HG03064 (cell line): Measurements from ENCODE around the gene STAT3.
A peak's percentile ranks its signal among the peaks of the same experiment; 100 is the strongest.
"Not testable (repeated sequence)": the region's sequence is repeated elsewhere in the genome, so short reads cannot be mapped to it uniquely, and the experiment has no call there.

Experiments
- ATAC-seq: cut with Tn5 transposase; IDR thresholded peaks from one replicate; pipeline ENCODE4 v1.9.1; 2021; ENCODE audit warnings: low read depth; ENCODE audit not compliant: unreplicated experiment

The STAT3 gene

DNA sequence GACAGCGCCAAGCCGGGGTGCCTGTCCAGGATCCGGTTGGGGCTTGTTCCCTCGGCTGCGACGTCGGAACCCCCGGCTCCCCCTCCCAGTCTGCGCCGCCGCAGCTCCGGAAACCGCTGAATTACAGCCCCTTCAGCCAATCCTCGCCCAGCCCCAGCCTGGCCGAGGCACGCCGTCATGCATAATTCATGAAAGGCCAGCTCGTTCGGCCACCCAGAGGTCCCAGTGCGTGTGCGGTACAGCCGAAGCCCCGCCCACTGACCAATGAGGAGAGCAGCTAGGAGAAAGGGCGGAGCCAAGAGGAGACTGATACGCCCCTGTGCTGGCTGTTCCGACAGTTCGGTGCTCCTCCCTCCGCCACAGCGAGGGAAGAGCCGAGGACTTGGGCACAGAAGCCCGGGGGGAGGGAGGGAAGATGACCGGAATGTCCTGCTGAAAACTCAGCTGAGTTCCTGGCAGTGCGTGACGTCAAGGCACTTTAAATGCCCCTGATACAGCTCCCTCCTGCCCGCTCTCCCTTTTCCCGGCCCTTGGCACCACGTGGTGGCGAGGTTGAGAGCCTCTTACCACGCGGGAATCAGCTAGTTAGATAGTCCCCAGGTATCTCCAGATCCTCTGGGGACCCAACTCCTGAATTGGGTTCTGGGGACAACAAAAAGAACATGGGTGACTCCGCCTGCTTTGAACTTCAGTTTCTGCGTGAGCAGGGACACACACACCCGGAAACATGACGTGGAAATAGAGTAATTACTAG, at the start of gene STAT3:
Gene STAT3 (minus strand): TSS at position 62 of the 754 bp plus-strand sequence. CDS start 39,926 bp downstream, outside the sequence.
- ATAC-seq = peak; percentile 81

DNA sequence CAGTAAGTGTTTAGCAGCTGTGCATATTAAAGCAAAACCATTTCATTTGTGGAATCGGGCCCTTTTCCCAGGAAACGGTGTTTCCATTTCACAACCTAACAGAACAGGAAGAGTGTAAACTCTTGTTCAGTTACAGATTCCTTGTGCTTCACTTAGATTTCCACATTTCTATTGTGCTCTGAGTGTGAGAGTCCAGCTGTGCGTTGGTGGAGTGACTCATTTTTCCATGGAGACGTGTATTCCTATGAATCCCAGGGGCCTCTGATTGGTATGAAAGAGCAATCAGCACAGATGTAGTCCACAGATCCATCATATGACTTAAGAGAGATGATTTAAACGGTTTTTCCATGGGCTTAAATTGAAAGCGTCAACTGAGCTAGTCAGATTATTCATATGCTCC, 48.1 kb upstream of the STAT3 start:
- ATAC-seq = no peak

DNA sequence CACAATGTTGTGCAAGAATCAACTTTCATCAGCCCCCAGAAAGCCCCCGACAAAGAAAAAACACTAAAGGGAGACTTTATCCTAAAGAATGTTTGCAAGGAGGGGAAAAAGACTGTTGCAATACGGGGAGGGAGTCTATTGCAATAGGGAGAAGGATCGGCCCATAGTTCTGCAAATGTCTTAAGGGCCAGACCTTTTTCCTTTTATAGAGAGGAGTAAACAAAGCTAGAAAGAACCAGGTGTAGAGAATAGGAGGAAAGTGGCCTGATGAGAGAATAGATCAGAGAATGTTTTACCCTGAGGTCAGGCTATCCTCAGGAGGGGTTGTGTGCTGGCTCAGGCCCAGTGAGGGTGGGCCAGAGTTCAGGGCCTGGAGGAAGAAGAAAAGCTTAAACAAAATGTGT, 43.5 kb upstream of the STAT3 start:
- ATAC-seq = no peak

DNA sequence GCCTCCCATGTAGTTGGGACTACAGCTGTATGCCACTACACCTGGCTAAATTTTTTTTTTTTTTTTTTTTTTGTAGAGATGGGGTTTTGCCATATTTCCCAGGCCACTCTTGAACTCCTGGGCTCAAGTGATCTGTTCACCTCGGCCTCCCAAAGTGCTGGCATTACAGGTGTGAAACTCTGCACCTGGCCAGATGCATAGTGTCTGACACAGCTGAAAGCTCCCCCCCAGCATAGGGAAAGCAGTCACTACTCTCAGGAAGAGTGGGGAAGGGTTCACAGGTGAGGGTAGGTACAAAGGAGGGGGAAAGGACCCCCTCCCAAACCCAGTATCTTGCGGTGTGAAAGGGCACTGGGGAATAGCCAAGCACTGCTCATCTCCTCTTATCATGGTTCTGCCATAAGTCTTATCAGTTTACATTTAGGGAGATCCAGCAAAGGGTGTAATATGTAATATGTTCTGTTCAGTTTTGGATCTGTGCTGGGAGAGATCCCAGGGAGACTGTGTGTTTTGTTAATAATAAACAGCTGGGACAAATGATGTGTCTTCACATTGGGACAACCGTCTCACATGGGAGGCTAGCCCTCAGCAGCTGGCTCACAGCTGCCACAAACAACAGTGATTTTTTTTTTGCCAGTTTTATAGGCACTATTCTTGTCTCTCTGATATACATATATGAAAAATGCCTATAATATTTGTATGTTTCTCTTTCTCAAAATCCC, 41.6 kb upstream of the STAT3 start:
- no peak for ATAC-seq

DNA sequence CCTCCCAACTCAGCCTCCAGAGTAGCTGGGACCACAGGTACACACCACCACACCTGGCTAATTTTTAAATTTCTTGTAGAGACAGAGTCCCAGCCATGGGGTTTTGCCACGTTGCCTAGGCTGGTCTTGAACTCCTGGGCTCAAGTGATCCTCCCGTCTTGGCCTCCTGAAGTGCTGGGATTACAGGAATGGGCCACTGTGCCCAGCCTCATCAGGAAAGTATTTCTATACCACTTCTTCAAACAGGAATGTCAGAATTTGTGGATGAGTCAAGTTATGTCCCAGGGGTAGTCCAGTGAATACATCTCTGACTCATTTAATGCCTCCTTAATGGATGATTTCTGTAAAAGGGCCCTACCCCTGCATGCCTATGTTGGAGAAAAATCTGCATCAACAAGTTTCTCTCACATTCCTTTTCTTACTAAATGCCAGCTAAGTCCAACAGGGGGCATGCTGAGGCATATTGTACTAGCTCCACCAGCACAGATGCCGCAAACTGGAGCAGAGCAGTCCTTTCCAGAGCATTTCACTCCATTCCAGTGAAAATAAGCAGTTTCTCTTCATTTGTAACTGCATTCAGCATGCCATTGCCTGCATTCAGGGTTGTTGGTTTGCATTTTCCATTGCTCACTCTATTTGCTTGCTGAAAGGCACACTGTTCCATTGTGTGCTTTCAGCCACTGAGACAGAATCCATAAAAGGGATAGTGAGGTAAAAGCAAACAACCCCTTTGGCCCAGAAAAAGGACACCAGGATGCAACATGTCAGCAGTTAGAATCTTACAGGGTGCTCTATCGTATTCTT, 40.1 kb upstream of the STAT3 start:
- ATAC-seq = no peak

DNA sequence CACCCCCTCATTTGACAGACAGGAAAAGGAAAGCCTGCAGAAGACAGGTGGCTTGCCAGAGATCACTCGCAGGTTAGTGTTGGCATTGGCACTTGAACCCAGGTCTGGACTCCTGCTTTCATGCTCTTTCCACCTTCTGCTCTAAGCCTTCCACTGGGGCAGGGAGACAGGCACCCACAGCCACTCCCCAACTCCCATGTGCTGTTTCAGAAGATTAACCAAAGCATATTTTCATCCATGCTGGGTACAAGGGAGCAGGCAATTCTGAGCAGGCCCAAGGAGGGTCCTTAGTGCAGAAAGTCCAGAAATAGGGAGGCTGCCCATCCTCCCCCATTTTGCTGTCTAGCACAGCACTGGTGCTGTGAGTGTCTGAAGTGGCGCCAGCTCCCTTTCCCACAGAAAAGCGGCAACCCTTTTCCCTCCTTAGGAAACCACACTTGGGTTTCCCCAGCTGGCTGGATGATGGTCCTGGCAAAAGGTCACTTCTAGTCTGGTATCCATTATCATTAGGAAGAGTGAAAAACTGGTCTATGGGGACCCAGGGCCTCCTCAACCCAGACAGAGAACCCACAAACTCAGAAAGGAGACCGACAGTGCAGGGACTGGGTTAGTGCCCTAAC, 36.9 kb upstream of the STAT3 start:
- ATAC-seq = no peak

DNA sequence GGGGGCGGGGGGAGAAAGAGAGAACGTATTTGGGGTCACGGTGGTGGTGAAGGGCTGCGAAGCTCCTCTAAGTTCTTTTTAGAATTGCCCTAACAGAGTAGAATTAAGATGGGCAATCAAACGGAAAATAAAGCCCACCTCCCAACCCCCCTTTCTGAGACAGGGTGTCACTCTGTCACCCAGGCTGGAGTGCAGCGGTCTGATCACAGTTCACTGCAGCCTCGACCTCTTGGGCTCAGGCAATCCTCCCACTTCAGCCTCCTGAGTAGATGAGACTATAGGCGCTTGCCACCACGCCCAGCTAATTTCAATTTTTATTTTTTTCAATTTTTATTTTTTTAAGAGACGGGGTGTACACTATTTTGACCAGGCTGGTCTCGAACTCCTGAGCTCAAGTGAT, 35.5 kb upstream of the STAT3 start:
- no peak for ATAC-seq

DNA sequence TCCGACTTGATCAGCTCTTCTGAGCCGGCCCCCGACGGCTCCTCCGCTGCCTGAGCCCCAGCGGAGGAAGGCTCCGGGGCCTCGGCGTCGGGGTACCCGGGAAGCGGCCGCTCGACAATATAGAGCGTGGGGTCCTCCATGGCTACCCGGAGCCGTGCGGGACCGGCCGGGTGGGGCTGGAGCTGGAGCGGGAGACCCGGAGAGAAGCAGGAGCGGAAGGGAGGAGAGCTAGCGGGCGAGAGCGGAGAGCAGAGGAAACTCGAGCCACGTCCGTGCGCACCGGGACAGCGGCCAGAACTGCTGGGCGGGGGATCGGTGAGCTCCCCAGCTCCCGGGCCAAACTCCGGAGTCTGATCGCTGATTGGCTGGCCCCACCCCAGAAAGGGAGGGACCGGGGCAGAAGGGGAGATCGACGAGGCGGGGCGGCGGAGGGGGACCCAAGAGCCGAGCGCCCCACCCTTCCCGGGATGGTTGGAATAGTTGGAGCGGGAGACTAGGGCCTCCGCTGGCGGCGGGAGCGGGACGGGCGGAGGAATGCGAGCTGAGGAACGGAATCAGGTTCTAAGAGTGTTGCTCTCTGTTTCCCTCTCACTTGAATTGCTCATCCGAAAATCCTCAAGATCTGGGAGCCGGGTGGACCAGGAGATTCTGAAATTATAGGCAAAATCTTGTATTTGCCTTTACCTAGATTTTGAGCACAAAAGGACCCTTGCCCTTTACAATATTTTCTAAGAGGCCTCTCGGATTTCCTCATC, 34.9 kb upstream of the STAT3 start, which contains the start of gene CAVIN1:
Gene CAVIN1 (minus strand): TSS at position 299 of the 755 bp plus-strand sequence. CDS start 159 bp downstream, at position 140.
- ATAC-seq = no peak

DNA sequence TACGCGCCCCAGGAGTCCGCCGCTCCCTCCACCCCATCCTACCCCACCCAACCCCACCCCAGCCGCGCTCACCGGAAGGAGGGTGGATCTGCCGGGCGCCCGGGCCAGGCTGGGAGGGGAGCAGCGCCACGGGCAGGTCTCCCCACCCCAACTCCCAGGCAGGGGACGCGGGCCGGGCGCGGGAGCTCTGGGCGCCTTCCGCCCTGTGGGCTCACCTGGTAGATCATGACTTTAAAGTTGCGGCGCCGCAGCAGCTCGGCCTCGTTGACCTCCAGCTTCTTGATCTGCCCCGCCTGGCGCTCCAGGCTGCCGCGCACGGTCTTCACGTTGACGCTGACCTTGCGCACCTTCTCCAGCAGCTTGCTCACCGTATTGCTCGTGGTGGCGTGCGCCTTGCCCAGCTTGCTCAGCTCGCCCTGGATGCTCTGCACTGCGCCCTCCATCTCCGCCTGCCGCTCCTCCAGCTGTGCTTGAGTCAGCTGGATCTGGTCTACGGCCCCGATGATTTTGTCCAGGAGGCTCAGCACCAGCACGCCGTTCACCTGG, 34.2 kb upstream of the STAT3 start:
- ATAC-seq = no peak

DNA sequence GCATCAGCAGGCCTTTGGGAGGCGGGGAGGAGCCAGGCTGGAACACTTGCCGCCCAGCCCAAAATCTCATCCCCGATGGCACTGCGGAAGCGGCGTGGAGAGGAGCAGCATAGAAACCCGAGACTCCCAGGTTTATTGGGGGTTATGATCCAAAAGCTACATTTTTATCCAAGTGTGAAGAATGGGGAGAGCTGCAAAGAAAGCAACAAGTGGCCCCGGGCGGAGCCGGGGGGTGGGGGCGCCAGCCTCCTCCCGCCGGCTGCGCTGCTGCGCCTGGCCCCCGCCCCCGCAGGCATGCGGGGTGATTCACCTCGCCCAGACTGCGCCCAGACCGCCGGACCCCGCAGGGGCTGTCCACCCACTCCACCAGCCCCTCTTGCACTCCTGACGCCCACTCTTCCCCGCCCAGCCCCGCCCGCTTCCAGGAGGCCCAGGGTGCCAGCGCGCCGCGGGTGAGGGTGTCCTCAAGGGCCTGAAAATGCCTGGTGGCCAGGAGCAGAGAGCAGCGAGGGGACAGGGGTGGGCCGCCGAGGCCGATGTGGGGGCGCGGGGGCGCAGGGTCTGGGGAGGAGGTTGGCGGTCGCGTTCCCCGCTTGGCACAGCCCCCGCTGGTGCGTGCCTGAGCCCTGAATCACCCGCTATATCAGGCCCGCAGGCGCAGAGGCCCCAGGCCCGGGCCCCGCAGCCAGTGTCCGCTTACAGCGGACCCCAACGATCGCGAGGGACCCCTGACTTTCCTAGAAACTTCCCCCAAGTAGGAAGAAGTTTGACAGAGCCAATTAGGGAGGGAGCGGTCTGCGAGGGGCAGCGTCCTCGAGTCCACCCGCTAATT, 33.5 kb upstream of the STAT3 start:
- ATAC-seq = no peak

DNA sequence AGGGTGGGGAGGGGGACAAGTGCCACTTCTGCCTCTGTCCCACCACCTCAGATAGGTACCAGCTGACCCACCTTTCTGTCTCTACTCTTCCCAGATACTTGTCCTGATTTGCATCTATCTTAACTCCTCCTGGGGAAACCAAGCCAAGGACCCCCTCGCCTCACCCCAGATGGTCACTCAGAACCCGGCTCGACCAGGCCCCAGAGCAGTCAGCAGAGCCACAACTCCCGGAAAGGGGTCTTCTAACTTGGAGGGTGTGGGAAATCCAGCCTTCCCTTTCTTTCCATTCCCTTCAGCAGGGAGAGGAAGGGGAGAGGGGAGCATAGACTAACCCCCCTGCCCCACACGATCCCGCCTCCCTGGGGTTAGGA, 32.9 kb upstream of the STAT3 start:
- ATAC-seq = no peak

DNA sequence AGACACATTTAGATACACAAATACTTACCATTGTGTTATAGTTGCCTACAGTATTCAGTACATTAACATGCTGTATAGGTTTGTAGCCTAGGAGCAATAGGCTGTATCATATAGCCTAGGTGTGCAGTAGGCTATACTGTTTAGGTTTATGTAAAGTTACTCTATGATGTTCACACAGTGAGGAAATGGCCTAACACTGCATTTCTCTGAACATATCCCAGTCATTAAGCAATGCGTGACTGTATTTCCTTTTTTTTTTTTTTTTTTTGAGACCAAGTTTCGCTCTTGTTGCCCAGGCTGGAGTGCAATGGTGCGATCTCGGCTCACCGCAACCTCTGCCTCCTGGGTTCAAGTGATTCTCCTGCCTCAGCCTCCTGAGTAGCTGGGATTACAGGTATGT, 29.7 kb upstream of the STAT3 start:
- not testable (repeated sequence) for ATAC-seq

DNA sequence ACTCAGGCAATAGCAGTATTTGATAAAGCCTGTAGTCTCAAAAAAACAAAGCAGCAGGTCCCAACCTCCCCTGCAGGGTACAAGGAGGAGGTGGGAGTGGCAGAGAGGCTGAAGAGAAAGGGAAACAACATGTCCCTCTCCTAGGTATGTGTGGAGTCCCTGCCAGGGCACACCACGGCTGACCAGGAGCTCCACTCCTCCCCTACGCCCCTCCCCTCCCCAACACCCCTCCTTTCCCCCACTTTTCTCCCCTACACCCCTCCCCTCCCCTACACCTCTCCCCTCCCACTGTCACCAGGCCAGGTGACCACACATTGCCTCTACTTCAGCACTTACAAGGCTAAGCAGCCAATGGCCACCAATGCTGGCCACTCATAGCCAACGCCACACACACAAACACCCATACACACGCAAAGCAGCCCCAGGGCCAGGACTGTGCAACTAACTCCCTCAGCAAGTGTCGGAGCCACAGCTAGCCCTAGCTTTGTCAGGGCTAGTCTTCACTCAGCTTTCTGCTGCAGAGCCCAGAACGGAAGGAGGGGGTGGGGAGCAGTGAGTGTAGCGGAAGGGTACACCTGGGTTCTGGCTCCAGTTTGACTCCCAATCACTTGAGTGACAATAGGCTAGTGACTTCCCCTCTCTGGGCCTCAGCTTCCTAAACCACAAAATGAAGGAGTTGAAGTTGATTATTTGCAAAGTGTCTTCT, 26.6 kb upstream of the STAT3 start:
- no peak for ATAC-seq

DNA sequence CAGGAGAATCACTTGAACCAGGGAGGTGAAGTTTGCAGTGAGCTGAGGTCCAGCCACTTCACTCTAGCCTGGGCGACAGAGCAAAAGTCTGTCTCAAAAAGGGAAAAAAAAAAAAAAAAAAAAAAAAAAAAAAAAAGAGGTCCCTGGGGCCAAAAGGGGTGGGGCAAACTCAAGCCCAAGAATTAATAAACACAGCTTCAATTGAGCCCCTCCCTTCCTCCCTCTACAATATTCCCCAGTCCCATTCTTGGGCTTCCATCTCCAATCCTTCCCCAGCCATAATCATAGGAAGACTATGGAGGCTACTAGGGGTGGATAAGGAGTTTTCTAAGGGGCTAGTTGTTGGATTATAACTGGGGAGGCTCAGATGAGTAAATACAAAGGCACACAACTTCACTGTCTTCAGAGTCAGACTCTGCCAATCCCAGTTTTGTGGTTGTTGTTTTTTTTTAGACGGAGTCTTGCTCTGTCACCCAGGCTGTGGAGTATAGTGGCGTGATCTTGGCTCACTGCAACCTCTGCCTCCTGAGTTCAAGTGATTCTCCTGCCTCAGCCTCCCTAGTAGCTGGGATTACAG, 25.3 kb upstream of the STAT3 start:
- no peak for ATAC-seq

DNA sequence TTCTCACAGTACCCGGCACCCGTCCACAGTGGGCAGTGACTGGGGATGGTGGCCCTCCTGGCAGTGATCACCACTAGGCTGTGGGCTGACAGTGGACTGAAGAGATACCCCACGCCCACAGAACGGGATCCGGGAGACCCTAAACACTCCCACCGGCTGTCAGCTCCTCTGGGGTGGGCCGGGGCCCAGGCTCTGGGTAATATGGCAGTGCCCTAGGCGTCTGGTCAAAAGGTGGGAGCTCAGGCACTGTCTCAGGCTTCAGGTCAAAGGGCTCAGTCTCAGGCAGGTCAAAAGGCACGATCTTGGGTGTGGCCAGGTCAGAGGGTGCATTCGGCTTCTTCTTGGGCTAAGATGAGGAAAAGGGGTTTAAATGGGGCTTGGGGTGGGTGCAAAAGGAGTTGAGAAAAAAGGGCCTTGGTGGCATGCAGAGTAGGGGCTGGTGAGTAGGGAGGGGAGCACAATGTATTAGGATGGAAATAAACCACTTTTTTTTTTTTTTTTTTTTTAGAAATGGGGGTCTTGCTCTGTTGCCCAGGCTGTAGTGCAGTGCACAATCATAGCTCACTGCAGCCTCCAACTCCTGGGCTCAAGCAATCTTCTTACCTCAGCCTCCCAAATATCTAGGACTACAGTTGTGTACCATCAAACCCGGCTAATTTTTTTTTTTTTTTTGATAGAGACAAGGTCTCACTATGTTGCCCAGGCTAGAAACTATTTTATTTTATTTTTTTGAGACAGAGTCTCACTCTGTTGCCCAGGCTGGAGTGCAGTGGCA, 23.9 kb upstream of the STAT3 start:
- no peak for ATAC-seq

DNA sequence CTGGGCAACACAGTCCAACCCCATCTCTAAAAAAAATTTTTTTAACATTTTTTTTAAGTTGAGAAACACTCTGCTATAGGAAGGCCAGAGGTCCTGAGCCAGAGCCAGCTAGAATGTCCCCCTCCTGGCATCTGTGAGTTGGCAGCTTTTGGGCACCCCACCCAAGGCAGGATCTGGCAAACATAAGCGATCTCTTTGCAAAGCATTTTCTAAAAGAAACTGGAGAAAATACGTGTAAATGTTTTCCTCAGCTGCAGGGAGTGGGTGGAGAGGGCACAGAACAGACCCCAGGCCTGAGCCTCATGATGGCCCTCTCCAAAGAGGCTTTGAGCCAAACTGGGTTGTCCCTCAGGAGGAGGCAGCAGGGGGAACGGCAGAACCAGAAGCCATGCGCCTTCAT, 23.1 kb upstream of the STAT3 start:
- no peak for ATAC-seq

DNA sequence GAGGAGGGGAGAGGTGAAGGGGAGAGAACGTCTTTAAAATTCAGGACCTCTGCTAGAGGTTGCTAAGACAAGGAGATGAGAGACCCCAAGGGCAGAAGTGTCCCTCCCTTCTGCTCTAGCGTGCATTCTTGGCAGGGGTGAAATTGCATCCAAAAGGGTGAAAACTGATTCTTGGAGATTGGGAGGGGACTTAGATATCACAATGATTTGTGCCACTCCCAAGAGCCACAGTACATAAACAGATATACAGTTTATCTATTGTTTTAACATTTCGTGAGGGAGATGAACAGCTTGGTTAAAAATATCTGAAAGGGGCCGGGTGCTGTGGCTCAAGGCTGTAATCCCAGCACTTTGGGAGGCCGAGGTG, 22.1 kb upstream of the STAT3 start:
- no peak for ATAC-seq
